SK-N-MC (cell line): ENCODE measurements around the gene CNPY1.

Experiments
- EZH2 ChIP-seq: fragments of 200-600 bp; sonication (generic); IDR thresholded peaks from one replicate; pipeline ENCODE4 v1.6.1; 2017; ENCODE audit warnings: antibody characterized with exemption
- POLR2AphosphoS5 ChIP-seq: IDR thresholded peaks from 2 replicates; pipeline ENCODE4 v1.6.1; 2012; ENCODE audit warnings: mild to moderate bottlenecking, low read depth, low read length, borderline replicate concordance

- no peak for TF ChIP-seq POLR2AphosphoS5
- no peak for TF ChIP-seq EZH2
Measured at GRCh38 chr7:155530601-155531000, 15.8 kb downstream of the CNPY1 start.
